Stimulated activated CD4-positive, alpha-beta T cell treated with anti-CD3 and anti-CD28 coated beads, Interleukin-12 subunit alpha, Interleukin-12 subunit beta, amount 100 ng/mL, for 4 hours (primary cell): ENCODE results near the gene CCDC12.
"Not testable (repeated sequence)": the region's sequence is repeated elsewhere in the genome, so short reads cannot be mapped to it uniquely, and the experiment has no call there.

Source experiments
- DNase-seq: peaks from one replicate; pipeline ENCODE4 v3.0.0-alpha.2; 2020

CCDC12 gene

GRCh38 chr3:46978985-46979944 is 2.7 kb upstream of the CCDC12 start, which contains the start of gene NBEAL2:
Gene NBEAL2 (plus strand): TSS chr3:46979666. CDS start chr3:46979862, 196 bp downstream.
- peak; percentile 97 for DNase-seq

- no peak for DNase-seq
These were observed 1.8 kb upstream of the CCDC12 start for GRCh38 chr3:46978381-46978780.

- no peak for DNase-seq
These were observed 1.3 kb upstream of the CCDC12 start for GRCh38 chr3:46977811-46978195.

GRCh38 chr3:46974421-46975171 is 1.9 kb downstream of the CCDC12 start:
- DNase-seq: no peak

- DNase-seq: no peak
These were observed 4.1 kb downstream of the CCDC12 start for GRCh38 chr3:46972396-46972795.

GRCh38 chr3:46971742-46972141 is 4.8 kb downstream of the CCDC12 start:
- no peak for DNase-seq

- no peak for DNase-seq
These were observed 5.4 kb downstream of the CCDC12 start for GRCh38 chr3:46971151-46971550.

- no peak for DNase-seq
These were observed 6.0 kb downstream of the CCDC12 start for GRCh38 chr3:46970391-46971091.

- no peak for DNase-seq
These were observed 7.6 kb downstream of the CCDC12 start for GRCh38 chr3:46968783-46969428.

GRCh38 chr3:46966811-46967210 is 9.7 kb downstream of the CCDC12 start:
- DNase-seq: no peak

GRCh38 chr3:46965151-46965550 is 11.4 kb downstream of the CCDC12 start:
- DNase-seq: no peak

GRCh38 chr3:46964038-46964590 is 12.4 kb downstream of the CCDC12 start:
- DNase-seq: not testable (repeated sequence)

- DNase-seq: no peak
These were observed 13.6 kb downstream of the CCDC12 start for GRCh38 chr3:46962990-46963389.

GRCh38 chr3:46962427-46962826 is 14.1 kb downstream of the CCDC12 start:
- no peak for DNase-seq

GRCh38 chr3:46960835-46961234 is 15.7 kb downstream of the CCDC12 start:
- DNase-seq: no peak

GRCh38 chr3:46960081-46960701 is 16.4 kb downstream of the CCDC12 start:
- no peak for DNase-seq

GRCh38 chr3:46959161-46959511 is 17.4 kb downstream of the CCDC12 start:
- peak; percentile 25 for DNase-seq

GRCh38 chr3:46958467-46959160 is 17.9 kb downstream of the CCDC12 start:
- no peak for DNase-seq

- DNase-seq: no peak
These were observed 19.3 kb downstream of the CCDC12 start for GRCh38 chr3:46957092-46957820.

GRCh38 chr3:46955801-46956259 is 20.7 kb downstream of the CCDC12 start:
- no peak for DNase-seq
